GM21360 (cell line): ENCODE measurements around the gene UTP11.

Experiments used
- ATAC-seq: cut with Tn5 transposase; IDR thresholded peaks from one replicate; pipeline ENCODE4 v1.9.1; 2021; ENCODE audit warnings: mild to moderate bottlenecking, moderate library complexity; ENCODE audit not compliant: unreplicated experiment

Gene UTP11

DNA sequence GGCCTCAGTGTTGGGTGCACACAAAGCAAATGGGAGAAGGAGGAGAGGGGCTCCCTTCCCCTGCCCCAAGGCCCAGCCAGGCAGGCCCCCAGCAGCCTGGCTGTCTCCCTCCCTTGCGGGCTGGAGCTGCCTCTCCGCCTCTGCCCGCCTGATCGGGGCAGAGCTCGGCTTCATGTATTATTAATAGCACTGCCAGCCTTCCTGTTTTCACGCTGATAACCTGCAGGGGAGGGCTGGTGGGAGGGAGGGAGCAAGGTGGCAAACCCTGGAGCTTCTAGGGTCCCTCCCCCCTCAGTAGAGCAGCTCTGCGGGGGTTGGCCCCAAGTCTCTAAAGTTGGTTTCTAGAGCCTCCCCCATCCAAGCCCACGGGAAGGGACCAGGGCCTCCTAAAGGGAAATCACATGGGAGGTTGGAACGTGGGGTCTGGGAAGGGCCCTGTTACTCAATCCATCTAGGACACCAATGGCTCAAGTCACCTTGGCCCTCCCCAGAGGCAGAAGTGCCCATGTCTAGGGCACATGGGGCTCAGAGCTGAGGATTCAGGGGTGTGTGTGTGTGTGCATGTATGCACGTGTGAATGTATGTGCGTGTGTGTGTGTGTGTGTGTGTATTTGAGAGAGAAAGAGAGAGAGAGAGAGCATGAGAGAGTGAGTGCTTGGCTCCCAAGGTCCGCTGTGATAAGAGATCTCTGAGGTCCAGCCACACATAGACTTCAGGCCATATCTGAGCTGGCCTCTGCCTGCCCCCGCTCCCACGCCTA is 55.9 kb downstream of the UTP11 start:
- ATAC-seq, result no peak

GRCh38 chr1:38068980-38069340 is 56.4 kb downstream of the UTP11 start:
- no peak for ATAC-seq

DNA sequence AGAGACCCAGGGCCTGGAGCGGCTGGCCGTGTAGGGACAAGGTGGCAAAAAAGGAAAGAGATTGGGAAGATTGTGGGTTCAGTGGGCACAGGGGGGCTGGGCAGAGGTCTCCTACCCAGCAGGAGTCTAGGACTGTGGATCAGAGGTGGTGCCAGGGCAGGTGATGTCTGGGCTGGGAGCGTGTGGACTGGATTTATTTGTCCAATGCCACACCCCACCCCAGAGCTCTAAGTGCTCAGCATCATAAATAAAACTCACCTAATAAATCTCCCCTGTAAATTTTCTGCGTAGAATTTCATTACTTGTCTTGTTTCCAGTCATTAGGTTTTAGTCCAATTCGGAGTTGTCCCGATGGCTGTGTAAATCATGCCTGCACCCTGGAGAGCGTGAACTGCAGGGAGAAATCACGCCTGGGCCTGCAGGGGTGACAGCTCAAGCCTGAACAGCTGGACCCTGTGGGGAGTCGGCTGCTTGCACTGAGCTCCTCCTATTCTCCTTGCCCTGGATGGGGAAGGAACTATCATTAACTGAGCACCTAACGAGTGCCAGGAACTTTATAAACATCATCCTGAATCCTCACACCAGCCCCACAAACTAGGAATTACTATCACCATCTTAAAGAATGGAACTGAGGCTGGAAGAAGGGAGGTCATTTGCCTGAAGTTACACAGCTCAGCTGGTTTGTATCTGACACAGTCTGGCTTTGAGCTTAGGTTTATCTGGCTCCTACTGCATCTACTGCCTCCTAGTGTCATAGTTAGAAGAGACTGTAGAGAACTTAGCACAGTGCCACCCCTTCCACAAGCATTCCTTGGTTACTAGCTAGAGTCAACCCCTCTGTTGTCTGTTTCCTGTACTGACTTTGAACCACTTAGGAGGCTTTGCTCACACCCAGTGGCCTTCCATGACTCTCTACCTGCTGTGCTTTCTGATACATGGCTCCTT is 59.0 kb downstream of the UTP11 start:
- no peak for ATAC-seq

DNA sequence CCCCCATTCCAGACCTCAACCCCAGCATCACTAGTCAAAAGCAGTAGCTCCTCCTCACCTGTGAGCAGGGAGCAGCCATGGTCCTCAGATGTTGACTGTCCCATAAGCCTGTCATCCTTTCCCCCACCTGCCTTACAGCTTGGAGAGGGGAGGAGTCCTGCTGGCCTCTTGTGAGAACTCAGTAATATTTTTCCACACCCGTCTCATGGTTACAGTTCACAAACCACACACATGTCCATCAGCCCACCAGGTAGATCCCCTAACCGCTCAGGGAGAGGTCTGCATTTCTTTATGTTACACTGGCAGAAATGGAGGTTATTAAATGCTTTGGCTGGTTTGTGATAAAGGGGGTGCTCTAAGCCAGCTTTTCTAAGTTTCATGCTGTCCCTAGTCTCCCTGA is 60.3 kb downstream of the UTP11 start:
- no peak for ATAC-seq

DNA sequence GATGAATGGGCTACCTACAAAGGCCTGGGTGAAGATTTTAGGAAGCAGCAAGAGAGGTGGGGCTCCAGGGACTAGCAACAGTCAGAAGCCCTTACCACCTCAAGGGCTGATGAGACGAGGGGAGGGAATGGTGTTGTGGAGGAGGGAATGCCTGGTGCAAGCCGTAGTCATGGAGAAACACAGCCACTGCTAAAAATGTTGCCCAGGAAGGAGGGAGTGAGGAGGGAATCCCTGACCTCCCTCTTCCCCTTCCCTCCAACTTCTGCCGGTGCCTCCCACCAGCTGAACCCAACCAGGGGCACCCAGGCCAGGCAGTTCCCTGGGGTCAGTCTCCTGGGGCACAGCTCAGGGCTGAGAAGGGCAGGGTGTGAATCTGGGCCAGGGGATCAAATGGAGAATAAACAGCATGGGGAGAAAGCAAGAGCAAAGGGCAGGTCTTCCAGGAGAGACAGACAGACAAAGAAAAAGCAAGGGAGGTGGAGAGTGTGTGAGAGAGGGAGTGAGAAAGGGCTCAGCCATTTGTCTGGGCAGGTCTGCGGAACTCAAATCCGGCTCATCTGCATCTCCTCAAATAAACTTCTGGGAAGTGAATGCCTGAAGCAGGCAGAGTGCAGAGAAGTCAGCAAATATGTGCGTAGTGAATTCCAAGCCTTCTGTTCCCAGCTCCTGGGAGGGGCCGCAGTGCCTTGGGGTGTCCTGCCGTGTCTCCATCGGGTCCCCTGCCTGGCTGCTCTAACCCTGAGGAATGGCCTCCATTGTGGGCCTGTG is 61.2 kb downstream of the UTP11 start:
- ATAC-seq, result no peak

- ATAC-seq, result no peak
Observed at GRCh38 chr1:38074302-38074677, 61.8 kb downstream of the UTP11 start.
